Lower leg skin (tissue), 3 donors: ENCODE measurements around the gene CAPN1.

Source experiments
- CTCF ChIP-seq, 3 donors: fragments of 450-650 bp; IDR thresholded peaks; one replicate each; pipeline ENCODE4 v1.5.1; 2016; ENCODE audit warnings: antibody characterized with exemption in 3 of 3, mild to moderate bottlenecking in 3 of 3, moderate library complexity in 2 of 3
- POLR2A ChIP-seq, 2 donors: fragments of 450-650 bp; IDR thresholded peaks; one replicate each; pipeline ENCODE4 v1.6.1; 2016 to 2017; ENCODE audit warnings: antibody characterized with exemption in 2 of 2, mild to moderate bottlenecking in 1 of 2, moderate library complexity in 1 of 2

GRCh38 chr11:65180877-65181568 is 705 bp upstream of the CAPN1 start:
- TF ChIP-seq POLR2A (IDR thresholded peaks at IDR 0.05): no peak
- no peak for TF ChIP-seq CTCF (IDR thresholded peaks at IDR 0.05)
